GM23338 (cell line): ENCODE measurements around the gene LEKR1. TPM values are rescaled to one million over a fixed set of nuclear protein-coding genes. Genes with fewer than 3 reads are reported as not detected.

ENCODE experiments used
- ZNF331 ChIP-seq: fragments of 250-450 bp; sonication (Bioruptor Pico); IDR thresholded peaks from 2 replicates; pipeline ENCODE4 v1.5.0; 2020; ENCODE audit warnings: low read depth, mild to moderate bottlenecking, moderate library complexity
- ZNF462 ChIP-seq: fragments of 250-450 bp; sonication (Bioruptor Pico); IDR thresholded peaks from 2 replicates; pipeline ENCODE4 v1.5.0; 2020; ENCODE audit warnings: mild to moderate bottlenecking, moderate library complexity
- polyA plus RNA-seq: library from polyadenylated mRNA; unstranded; fragments of >200 nt; fragmentation: Nextera tagmentation; extraction: Ambion mirVana; gene quantifications from 2 replicates; pipeline ENCODE4 v1.2.1, GENCODE V29; 2016
- small RNA-seq: library from RNA; depleted of rRNA; stranded (forward); fragments of <200 nt; gene quantifications from one replicate; pipeline ENCODE3, GENCODE V24; 2014; ENCODE audit warnings: low replicate concordance
- total RNA-seq: library from RNA; depleted of rRNA; stranded (reverse); fragments of >200 nt; shearing (Covaris generic); gene quantifications from 2 replicates; pipeline ENCODE4 v1.2.3, GENCODE V29; 2014; rRNA removed

Gene LEKR1
- total and polyA plus RNA-seq, 2 experiments from 2014 or later, result not detected

- TF ChIP-seq ZNF462 (CRISPR knock-in tag), result no peak
- TF ChIP-seq ZNF331 (CRISPR knock-in tag), result no peak
Measured at GRCh38 chr3:157094751-157095480, 268.8 kb downstream of the LEKR1 start (continued).

Small RNA genes lying within 50 kb of the gene (small RNA-seq; reads per million reads assigned to genes)
- not detected for gene KLF3P2

Other genes with a start within 250 kb of the LEKR1 start
- 6.9 and 10.2 TPM in 2 replicates for gene TIPARP, start 151.8 kb upstream of the LEKR1 start, total RNA-seq
- 2.8 and 4.5 TPM in 2 replicates for gene TIPARP, start 151.8 kb upstream of the LEKR1 start, polyA plus RNA-seq